ENCODE results near the gene TNS1. TPM values are rescaled to one million over a fixed set of nuclear protein-coding genes. Genes with fewer than 3 reads are reported as not detected.

TNS1 gene
- total RNA-seq, 1 experiment from 2014 or later = 6.2 TPM

GRCh38 chr2:217978536-217979150, 24.2 kb downstream of the TNS1 start:
- Histone ChIP-seq H3K27ac (ENCODE audit: low read depth, low read length) (no peak overlapping the region), H3K4me3 (replicated peaks in 1 of 2; ENCODE audit: low read depth in 1 of 2, low read length in 2 of 2) (no peak overlapping the region), H3K79me2 (ENCODE audit: insufficient read depth, low read length) (no peaks in the 10 kb centered on the region), H3K9me3 (ENCODE audit: control insufficient read depth in 1 of 2, insufficient read depth in 1 of 2, low read depth in 1 of 2, low read length in 2 of 2) (no peaks in the 10 kb centered on the region), H3K9me2 (ENCODE audit: insufficient read depth) (no peaks in the 10 kb centered on the region), H3K4me2 (ENCODE audit: low read length) (no peak overlapping the region), H2AFZ (ENCODE audit: low read depth, low read length, poor library complexity, severe bottlenecking) (no peak overlapping the region), H3K27me3 (ENCODE audit: insufficient read depth, low read length) (no peaks in the 10 kb centered on the region), H4K20me1 (ENCODE audit: insufficient read depth) (no peaks in the 10 kb centered on the region), H3K4me1 (ENCODE audit: control insufficient read depth in 1 of 2, insufficient read depth in 2 of 2, low read length in 2 of 2) (peaks cover 2 to 14% of the 10 kb centered on the region in 2 experiments; a peak in 2 of 4 replicates), H3K36me3 (ENCODE audit: control insufficient read depth in 1 of 2, insufficient read depth in 2 of 2, low read length in 2 of 2) (no peaks in the 10 kb centered on the region), H3K9ac (ENCODE audit: low read length) (no peak overlapping the region)
- no peak for TF ChIP-seq POLR2AphosphoS5 (IDR thresholded peaks at IDR 0.05; ENCODE audit: low read depth, low read length)
- TF ChIP-seq RAD21 (IDR thresholded peaks at IDR 0.05; ENCODE audit: low read depth) = no peak
- no peak for TF ChIP-seq JUND (IDR thresholded peaks at IDR 0.05)
- TF ChIP-seq CTCF (IDR thresholded peaks at IDR 0.05 in 2 of 3, conservative IDR thresholded peaks at IDR 0.05 in 1 of 3; ENCODE audit: borderline replicate concordance in 1 of 3, insufficient read depth in 1 of 3, low read depth in 2 of 3, low read length in 2 of 3) = no peak
- no peak for TF ChIP-seq MAX (IDR thresholded peaks at IDR 0.05)
- no peak for TF ChIP-seq YY1 (IDR thresholded peaks at IDR 0.05; ENCODE audit: extremely low read depth, insufficient replicate concordance, low read depth, low read length)
- no peak for TF ChIP-seq ELF1 (IDR thresholded peaks at IDR 0.05; ENCODE audit: borderline replicate concordance, low read depth)
- no peak for TF ChIP-seq REST (IDR thresholded peaks at IDR 0.05; ENCODE audit: low read depth)
- no peak for TF ChIP-seq ZNF274 (IDR thresholded peaks at IDR 0.05; ENCODE audit: low read depth, low read length)
- no peak for TF ChIP-seq SP1 (IDR thresholded peaks at IDR 0.05; ENCODE audit: low read depth)
- TF ChIP-seq CEBPB (IDR thresholded peaks at IDR 0.05; ENCODE audit: low read depth) = no peak
- no peak for TF ChIP-seq SRF (IDR thresholded peaks at IDR 0.05; ENCODE audit: low read depth)
- no peak for TF ChIP-seq ATF3 (IDR thresholded peaks at IDR 0.05)
- TF ChIP-seq SIN3A (IDR thresholded peaks at IDR 0.05; ENCODE audit: low read depth) = no peak
- TF ChIP-seq ZBTB33 (IDR thresholded peaks at IDR 0.05; ENCODE audit: extremely low read depth, insufficient replicate concordance, low read length) = no peak
- no peak for TF ChIP-seq TCF7L2 (IDR thresholded peaks at IDR 0.05; ENCODE audit: borderline replicate concordance, extremely low read depth, insufficient read depth, insufficient read length)
- no peak for TF ChIP-seq ZFX (IDR thresholded peaks at IDR 0.05)
- no peak for TF ChIP-seq EZH2 (IDR thresholded peaks at IDR 0.05)
- DNase-seq (ENCODE audit: low read depth, low spot score) (no peak), ATAC-seq (no peak)
- ChIA-PET POLR2A (no interaction called here), RAD21 (ENCODE audit: low non-redundant PET in 1 of 2, low total read pairs in 2 of 2, uncharacterized antibody in 2 of 2, unreplicated experiment in 2 of 2) (no interaction called here), CTCF (interaction anchor here (1.3 kb wide), 1 partner anchor 15 kb away, joined by 3 read pairs; no protein-coding TSS in a partner anchor)
- no TSS peak for BruUV-seq (replicated peaks)
- intact Hi-C loops (cut with micrococcal nuclease) = no loop called here

Data from HCT116 (cell line).